GM15510 (cell line): ENCODE results near the gene CEP76.
A peak's percentile ranks its signal among the peaks of the same experiment; 100 is the strongest.

Experiments
- POLR2A ChIP-seq: IDR thresholded peaks from 3 replicates; pipeline ENCODE4 v1.6.1; 2011; ENCODE audit warnings: borderline replicate concordance; ENCODE audit not compliant: insufficient read length; ENCODE audit errors: extremely low read depth

Gene CEP76, protein sequence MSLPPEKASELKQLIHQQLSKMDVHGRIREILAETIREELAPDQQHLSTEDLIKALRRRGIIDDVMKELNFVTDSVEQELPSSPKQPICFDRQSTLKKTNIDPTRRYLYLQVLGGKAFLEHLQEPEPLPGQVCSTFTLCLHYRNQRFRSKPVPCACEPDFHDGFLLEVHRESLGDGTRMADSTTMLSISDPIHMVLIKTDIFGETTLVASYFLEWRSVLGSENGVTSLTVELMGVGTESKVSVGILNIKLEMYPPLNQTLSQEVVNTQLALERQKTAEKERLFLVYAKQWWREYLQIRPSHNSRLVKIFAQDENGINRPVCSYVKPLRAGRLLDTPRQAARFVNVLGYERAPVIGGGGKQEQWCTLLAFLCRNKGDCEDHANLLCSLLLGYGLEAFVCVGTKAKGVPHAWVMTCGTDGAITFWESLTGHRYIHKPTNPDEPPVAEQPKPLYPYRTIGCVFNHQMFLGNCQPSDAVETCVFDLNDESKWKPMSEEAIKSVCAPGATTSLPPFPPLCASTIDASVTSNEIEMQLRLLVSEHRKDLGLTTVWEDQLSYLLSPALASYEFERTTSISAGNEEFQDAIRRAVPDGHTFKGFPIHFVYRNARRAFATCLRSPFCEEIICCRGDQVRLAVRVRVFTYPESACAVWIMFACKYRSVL

DNA sequence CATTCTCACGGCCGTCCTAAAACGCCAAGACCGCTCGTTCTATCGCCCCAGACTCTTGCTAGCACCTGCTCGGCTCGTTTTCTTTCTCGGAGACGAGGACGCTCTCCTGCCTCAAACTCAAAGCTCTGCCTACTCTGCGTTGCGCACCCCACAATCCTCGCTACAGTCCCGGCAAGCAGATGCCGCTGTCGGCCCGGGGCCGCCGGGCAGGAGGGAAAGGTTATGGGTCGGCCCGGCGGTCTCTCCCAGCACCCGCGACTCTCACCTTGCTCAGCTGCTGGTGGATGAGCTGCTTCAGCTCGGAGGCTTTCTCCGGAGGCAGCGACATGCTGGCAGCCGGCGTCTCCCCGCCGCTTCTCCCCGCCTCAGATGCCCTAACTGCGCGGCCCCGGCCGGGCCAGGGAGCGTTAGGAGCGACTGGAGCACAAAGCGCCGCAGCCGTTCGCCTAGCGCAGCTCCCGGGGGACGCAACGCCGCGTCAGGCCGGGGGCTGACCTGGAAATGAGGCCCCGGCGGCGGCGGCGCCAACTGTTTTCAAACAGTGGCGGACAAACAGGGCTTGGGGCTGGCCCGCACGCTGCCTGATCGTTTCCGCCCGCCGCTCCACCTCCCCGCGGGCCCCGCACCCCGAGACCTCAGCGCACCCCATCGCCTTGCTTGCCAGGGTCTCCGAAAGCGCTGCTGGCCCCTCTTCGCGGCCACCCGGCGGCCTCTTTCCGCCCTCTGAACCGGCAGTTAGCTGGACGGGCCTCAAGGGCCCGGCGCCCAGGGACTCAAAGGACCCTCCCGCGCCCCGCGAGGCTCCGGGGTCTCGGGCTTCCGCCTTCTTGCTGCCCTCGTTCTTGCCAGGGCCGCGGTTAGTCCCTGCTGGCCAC, at the start of gene CEP76, which contains the start of gene PSMG2:
CEP76 (minus strand) TSS at position 503 of the 875 bp plus-strand sequence; CDS start at position 328, 175 bp downstream.
PSMG2 (plus strand) TSS at position 822 of the 875 bp plus-strand sequence. CDS start 66 bp downstream, outside the sequence.
- peak; percentile 90 for TF ChIP-seq POLR2A

DNA sequence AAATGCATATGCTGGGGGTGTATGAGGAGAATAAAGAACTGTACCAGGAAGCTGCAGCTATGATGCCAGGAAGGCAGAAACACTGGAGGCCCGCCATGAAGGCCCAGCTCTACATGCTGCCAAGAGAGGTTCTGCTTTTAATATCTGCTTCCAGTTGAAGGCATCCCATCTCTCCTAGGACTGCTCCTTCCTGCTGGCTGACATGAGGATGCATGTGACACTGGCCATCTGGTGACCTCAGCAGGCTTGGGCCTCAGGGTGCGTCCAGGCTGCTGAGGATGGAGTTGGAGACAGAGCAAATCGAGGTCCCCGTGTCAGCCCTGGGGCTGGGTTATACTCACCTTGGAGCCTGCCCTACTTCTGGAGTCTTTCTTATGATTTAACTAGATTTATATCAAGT, 49.4 kb upstream of the CEP76 start:
- TF ChIP-seq POLR2A: no peak

DNA sequence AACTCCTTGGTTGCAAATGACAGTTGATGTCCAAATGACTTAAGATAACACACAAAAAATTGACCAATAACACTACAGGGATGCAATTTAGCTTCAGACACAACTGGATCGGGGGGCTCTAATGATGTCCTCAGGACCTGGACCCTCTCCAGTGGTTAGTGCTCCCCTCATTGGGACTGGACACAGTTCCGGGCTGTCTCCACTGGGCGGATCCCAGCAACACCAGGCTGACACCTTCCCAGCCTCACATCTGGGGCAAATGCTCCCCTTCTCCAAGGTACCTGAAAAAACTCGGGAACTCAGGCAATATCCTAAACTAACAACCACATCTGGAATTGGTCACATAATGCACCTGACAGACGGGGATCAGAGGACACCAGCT, 49.0 kb upstream of the CEP76 start:
- TF ChIP-seq POLR2A: no peak

DNA sequence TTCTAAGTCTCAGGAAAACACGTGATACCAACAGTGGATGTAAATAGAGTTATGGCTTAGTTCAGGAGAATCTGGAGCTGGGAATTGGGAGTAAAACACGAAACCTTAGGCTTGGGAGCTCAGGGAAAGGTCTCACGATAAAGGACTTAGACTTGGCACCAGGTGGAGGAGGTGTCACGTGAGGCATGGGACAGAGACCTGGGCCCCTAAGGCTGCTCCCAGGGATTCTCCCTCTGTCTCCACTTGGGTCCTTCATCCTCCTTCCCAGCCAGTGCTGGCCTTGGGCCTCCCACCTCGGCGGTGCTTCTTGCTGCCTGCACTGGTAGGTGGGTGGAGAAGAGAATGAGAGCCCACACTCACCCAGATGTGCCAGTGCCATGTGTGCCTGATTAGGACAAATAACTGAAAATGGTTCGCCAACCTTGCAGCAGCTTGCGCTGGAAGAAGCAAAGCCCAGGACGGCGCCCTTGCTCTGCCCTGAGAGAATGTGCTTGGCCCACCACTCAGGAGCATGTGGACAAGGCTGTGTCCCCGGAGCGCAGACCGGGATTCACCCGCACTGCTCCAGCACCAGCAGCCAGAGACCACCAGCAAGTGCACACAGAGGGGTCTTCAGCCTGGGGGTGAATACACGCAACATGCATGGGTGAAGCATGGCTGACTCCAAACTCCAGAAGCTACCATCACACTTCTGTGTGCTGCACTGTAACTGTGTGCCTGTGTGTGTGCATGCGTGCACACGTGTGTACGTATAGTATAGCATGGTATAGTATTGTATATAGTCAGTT, 48.4 kb upstream of the CEP76 start:
- TF ChIP-seq POLR2A: no peak

DNA sequence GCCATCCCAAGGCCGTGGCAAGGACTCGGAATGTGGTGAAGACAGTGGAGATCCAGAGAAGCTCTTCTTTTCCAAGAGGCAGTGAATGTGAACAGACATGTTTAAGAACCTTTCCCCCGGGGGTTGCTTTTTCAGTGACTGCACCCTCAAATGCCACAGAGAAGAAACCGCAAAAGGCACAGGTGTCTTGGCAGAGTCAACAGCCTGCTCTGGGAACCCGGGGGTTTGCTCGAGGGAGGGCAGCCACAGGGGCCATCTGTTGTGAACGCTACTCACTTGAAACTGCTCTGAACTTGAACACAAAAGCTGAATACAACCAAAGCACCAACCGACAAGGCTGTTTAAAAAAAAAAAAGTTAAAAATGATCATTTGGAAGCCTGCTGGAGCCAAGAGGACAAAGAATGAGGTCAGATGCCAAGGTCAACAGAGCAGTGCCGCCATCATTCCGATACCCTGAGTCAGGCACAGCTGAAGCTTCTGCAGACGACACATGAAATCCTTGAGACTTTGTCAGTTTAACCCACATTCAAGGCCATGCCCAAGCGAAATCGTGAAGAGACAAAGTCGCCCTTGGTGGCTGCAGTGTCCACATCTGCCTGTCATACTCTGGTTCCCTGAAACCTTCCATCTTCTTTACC, 47.7 kb upstream of the CEP76 start:
- TF ChIP-seq POLR2A: no peak

DNA sequence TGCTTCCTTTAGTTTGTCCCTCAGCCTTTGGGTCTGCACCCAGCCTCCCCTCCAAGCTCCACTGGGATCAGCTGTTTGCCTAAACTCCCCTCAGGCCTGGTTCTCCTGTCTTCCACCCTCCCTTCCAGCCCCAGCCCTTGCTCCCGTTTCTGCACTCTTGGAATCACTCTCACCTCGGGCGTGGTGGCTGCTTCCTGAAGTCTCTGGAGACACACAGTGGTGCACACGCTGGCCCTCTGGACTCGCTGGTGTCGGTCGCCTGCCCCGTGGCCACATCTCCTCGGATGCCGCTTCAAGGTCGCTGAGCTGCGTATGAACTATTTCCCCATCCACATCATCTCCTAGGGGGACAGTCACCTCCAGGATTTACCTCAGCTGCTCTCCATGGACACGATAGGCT, 46.6 kb upstream of the CEP76 start:
- TF ChIP-seq POLR2A: no peak

DNA sequence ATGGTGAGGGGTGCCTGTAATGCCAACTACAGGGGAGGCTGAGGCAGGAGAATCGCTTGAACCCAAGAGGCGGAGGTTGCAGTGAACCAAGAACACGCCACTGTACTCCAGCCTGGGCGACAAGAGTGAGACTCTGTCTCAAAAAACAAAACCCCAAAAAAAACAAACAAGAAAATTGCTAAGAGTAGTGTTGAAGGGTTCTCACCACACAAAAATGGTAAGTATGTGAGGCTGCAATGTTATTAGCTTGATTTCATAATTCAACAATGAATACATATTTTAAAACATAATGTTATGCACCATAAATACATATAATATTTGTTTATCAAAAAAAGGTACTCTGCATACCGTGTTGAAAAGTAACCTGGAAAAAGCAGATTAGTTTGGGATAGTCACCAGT, 46.1 kb upstream of the CEP76 start:
- TF ChIP-seq POLR2A: no peak

DNA sequence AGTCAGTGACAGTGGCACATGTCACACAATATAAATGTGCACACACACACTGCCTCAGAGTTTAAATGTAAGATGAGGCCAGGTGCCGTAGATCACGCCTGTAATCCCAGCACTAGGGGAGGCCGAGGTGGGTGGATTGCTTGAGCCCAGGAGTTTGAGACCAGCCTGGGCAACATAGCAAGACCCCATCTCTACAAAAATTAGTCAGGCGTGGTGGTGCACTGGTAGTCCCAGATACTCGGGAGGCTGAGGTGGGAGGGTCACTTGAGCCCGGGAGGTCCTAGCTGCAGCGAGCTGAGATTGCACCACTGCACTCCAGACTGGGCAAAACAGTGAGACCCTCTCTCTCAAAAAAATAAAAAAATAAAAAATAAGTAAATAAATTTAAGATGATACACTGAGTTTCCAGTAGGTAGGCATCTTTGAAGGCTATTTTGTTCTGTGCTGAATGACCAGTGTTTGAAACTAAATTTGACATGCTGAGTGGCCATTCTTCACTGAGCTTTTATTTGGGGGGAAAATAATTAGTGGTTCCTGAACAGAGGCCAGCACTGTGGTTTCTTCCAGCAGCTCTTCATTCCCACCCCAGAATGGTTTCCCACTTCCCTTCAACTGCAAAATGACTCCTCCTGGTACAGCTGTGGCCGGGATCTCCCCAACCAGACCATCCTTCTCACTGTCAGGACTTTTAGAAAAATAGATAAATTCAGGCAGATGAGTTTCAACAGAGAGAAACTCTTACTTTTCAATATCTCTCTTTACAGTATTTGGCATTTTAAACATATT, 45.2 kb upstream of the CEP76 start:
- no peak for TF ChIP-seq POLR2A

DNA sequence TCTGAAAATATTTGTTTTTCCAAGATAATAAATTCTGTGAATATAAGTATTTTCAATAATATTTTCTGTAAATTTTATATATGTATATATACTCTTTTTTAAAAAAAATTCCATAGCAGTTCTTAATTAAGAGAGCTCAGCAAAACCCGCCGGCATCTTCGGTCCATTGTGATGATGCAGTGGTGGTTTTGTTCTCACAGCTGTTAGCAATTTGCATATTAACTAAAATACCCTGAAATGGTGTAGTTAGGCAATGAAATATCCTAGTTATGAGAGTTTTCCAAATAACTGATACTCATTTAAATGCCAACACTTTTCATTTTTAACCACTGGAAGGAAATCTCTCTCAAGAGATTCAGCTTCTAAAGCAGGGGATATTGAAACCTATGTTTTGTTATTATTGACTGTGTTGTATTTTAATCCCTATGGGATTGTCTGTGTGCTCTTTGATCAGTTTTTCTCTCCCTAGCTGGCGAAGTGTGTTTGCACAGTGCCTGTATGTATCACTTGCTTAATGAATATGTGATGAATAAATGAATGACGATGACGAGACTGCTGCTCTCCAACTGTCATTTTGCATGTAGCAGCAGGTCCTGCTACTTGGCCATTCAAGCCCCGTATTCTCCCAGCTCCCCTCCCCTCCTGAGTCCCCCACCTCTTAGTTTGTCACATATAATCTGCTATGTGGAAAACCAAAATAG, 42.7 kb upstream of the CEP76 start:
- no peak for TF ChIP-seq POLR2A

DNA sequence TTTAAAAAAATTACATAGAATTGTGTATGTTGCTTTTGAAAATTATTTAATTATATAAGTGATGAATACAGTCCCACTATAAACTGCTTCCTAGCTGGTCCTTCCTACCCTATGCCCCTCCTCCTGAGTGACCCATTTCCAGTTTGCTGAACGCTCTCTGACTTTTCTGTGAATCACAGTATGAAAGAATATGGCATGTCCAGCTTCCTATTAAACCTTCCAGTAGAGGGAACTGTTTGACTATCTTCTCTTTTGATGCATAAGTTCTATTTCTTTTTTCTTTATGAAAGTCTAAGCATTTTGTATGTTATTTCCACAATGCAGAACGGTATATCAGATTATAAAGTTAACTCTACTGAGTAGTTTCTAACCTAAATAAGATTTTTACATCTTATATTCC, 41.6 kb upstream of the CEP76 start:
- TF ChIP-seq POLR2A: no peak

DNA sequence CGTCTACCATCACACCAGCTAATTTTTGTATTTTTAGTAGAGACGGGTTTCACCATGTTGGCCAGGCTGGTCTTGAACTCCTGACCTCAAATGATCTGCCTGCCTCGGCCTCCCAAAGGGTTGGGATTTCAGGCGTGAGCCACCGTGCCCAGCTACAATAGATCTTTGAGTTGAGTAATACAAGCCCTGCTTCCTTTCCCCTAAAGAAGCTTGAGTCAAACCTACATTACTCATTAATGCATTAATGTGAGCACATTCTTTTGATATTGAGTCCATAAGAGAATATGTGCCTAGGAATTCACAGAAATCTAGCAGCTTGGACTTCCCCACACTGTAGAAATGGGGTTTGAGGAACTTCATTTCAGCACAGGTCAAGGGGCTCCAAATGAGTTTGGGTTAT, 39.9 kb upstream of the CEP76 start:
- no peak for TF ChIP-seq POLR2A

DNA sequence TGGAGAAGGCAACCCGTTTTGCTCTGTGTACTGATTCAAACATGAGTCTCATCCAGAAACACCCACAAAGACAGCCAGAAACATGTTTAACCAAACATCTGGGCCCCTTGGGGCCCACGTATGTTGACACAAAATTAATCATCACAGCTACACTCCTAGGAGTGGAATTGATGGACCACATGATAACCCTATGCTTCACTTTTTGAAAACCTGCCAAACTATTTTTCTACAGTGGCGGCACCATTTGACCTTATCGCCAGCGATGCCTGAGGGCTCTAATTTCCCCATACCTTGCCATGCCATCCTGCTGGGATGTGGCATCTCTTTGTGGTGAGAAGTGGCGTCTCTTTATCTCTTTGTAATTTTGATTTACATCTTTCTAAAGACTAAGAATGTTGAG, 38.8 kb upstream of the CEP76 start:
- no peak for TF ChIP-seq POLR2A
